T-helper 2 cell treated with Interferon-gamma antibody and Interleukin-4, amounts not matched to agents 5 μg/mL and 100 μg/mL, for 36 hours (primary cell): Measurements from ENCODE around the gene NUFIP2.
"Not testable (repeated sequence)": the region's sequence is repeated elsewhere in the genome, so short reads cannot be mapped to it uniquely, and the experiment has no call there.

ENCODE experiments used
- DNase-seq: peaks from one replicate; pipeline ENCODE4 v3.0.0; 2021; ENCODE audit warnings: low spot score
- H3K27ac Mint-ChIP-seq: one replicate; pipeline ENCODE4 v1.8.0; 2021; ENCODE audit warnings: mild to moderate bottlenecking, mixed read lengths
- H3K27me3 Mint-ChIP-seq: one replicate; pipeline ENCODE4 v1.8.0; 2021; ENCODE audit warnings: low read depth, mixed read lengths
- H3K36me3 Mint-ChIP-seq: one replicate; pipeline ENCODE4 v1.8.0; 2021; ENCODE audit warnings: low read depth, mixed read lengths
- H3K4me1 Mint-ChIP-seq: one replicate; pipeline ENCODE4 v1.8.0; 2021; ENCODE audit warnings: low read depth, mixed read lengths
- H3K4me3 Mint-ChIP-seq: one replicate; pipeline ENCODE4 v1.8.0; 2022; ENCODE audit warnings: mild to moderate bottlenecking, moderate library complexity, mixed read lengths
- H3K9me3 Mint-ChIP-seq: one replicate; pipeline ENCODE4 v1.8.0; 2021; ENCODE audit warnings: mixed read lengths

Gene NUFIP2

DNA sequence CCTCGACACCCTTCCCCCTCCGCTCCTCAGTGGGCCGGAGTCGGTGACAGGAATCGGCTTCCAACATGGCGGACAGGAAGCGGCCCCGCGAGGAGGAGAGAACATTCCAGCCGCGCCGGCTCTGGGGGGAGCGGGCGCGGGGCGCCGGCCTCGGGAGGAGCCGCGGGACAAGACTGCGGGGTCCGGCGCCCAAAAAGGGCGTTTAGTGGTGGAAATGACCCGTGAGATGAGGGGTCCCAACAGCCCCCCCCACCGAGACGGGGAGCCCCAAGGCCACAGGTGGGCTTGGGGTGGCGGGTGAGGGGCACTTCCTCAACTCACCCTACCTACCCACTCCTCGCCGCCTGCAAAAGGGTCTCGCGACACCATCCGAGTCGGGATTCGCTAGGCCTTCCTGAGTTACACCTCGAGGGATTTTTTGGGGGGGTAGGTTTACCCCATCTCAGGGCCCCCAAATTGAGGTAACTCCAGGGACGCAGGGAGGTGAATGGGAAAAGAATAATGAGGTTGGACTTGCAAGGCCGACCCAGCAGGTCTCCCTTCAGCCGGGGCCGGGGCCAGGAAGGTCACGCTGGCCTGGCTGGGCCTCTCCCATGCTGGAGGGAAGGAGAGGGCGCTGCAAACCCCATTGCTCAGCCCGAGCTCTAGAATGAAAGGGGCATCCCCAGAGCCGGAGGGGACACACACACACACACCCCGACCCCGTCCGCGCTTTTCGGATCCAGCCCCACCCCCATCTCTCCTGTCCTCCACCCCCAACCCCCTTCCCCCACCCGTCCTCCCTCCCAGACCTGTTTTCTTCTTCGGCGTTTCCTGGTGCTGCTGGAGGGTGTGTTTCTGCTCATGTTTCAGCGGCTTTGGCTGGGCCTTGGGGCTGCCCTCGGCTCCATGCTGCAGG is 707 bp downstream of the NUFIP2 start:
- DNase-seq, result peak; percentile 65
- Mint-ChIP-seq H3K27me3 (peaks cover 3% of the 10 kb centered on the region), H3K4me3 (peak overlapping the region; percentile 100), H3K27ac (peak overlapping the region; percentile 99), H3K36me3 (peaks cover 39% of the 10 kb centered on the region), H3K4me1 (peaks cover 29% of the 10 kb centered on the region), H3K9me3 (no peaks in the 10 kb centered on the region)

DNA sequence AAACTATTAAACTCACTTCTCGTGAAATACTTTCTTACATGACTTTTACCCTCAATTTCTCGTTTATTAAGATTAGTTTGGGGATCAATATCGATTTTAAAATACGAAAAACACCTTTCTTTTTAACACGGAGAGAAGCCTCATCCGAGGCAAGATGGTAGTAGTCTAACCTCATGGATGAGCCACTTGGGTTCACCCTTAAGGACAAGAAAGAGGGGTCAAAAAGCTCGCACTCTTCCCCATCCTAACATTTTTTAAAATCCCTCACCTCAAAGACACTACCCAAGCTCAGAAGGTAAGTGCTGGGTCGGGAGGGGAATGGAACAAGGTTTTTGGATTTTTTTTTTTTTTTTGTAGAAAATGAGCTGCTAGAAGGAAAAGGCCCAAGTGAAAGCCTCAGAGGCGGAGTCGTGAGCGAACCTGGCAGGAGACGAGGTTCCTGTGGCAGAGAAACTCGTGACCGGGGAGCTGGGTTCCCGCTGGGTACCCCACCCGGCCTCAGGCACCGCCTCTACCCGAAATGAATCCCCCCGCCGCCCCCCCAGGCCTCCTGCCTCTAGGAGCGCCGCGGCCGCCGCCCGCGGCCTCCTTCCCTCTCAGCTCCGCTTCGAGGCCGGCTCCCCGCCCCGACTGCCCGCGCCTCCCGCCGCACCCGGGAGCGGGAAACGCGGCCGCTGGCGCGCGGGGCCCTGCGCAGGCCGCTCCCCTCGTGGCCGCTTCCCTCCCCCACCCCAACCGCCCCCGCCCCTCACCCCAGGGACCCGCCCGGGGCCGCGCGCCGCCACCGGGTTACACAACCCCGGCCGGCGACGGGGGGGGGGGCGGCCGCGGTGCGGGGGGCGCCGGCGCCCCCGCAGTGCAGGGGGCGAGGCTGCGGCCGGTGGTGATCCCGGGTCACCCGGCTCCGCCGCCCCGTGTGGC is 1.6 kb downstream of the NUFIP2 start:
- peak overlapping the region; percentile 100 for H3K4me3 Mint-ChIP-seq
- peaks cover 32% of the 10 kb centered on the region for H3K4me1 Mint-ChIP-seq
- peaks cover 47% of the 10 kb centered on the region for H3K36me3 Mint-ChIP-seq
- H3K27me3 Mint-ChIP-seq, result peaks cover 3% of the 10 kb centered on the region
- H3K9me3 Mint-ChIP-seq, result no peaks in the 10 kb centered on the region
- peak; percentile 47 for DNase-seq
- H3K27ac Mint-ChIP-seq, result peak overlapping the region; percentile 88

DNA sequence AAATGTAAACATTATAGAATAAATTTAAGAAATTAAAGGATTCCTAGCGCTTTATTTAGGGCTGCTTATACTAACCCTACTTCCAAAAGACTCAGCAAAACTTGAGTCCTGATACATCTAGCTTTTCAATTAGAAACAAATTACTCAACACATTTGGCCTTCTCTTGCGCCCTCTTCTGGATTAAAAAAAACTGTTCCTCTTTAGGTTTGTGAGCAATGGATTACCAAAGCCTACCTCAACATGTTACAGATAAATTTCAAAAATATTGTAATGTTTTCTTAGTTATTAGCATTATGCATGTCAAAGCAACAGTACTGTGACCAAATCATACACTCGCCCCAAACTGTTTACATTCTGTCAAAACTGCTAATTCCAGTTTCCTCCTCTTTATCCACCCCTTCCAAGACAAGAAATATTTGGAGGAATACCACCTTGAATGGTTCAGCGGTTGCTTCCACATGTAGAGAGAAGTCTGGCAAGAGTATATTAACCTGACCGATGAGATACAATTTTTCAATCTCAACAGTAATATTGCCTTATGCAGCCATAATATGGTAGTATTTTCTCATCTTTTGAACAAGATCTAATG is 2.7 kb downstream of the NUFIP2 start:
- peak; percentile 15 for DNase-seq
- H3K9me3 Mint-ChIP-seq, result no peaks in the 10 kb centered on the region
- H3K36me3 Mint-ChIP-seq, result peaks cover 58% of the 10 kb centered on the region
- H3K4me1 Mint-ChIP-seq, result peaks cover 40% of the 10 kb centered on the region
- peak overlapping the region; percentile 88 for H3K4me3 Mint-ChIP-seq
- H3K27ac Mint-ChIP-seq, result peak overlapping the region; percentile 72
- peaks cover 3% of the 10 kb centered on the region for H3K27me3 Mint-ChIP-seq

DNA sequence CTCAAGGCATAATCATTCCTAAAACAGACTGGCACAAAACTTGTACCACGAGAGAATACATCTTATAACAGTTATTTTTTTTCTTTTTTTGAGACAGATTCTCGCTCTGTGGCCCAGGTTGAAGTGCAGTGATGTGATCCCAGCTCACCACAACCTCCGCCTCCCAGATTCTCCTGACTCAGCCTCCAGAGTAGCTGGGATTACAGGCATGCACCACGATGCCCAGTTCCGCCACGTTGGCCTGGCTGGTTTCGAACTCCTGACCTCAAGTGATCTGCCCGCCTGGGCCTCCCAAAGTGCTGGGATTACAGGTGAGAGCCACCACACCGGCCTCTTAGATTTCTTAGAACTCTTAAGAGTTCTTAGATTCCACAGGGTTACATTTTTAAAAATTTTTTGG is 4.1 kb downstream of the NUFIP2 start:
- peaks cover 70% of the 10 kb centered on the region for H3K36me3 Mint-ChIP-seq
- no peak for DNase-seq
- H3K27ac Mint-ChIP-seq, result no peak overlapping the region
- H3K27me3 Mint-ChIP-seq, result peaks cover 3% of the 10 kb centered on the region
- H3K4me1 Mint-ChIP-seq, result peaks cover 37% of the 10 kb centered on the region
- H3K9me3 Mint-ChIP-seq, result no peaks in the 10 kb centered on the region
- H3K4me3 Mint-ChIP-seq, result peak overlapping the region; percentile 64

DNA sequence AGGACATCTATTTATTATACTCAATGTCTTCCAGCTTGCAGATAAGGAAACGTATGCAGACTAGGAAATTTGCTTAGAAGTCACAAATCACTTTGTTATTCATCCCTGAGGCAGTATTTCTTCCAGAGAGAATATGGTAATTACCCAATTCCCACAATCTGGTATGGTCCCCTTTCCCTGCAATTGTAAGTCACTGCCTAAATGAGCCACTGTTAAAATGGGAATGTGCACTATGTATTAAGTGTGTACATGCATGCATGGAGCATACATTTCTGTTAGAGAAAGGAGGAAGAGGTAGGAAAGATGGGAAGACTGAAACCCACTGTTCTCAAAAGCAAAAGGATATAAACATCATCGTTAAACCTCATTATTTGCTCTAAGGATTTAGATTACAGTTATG is 10.0 kb downstream of the NUFIP2 start:
- peaks cover 26% of the 10 kb centered on the region for H3K4me1 Mint-ChIP-seq
- DNase-seq, result no peak
- H3K36me3 Mint-ChIP-seq, result peaks cover 91% of the 10 kb centered on the region
- H3K9me3 Mint-ChIP-seq, result peaks cover 17% of the 10 kb centered on the region
- H3K4me3 Mint-ChIP-seq, result peak overlapping the region; percentile 24
- H3K27me3 Mint-ChIP-seq, result no peaks in the 10 kb centered on the region
- H3K27ac Mint-ChIP-seq, result no peak overlapping the region

DNA sequence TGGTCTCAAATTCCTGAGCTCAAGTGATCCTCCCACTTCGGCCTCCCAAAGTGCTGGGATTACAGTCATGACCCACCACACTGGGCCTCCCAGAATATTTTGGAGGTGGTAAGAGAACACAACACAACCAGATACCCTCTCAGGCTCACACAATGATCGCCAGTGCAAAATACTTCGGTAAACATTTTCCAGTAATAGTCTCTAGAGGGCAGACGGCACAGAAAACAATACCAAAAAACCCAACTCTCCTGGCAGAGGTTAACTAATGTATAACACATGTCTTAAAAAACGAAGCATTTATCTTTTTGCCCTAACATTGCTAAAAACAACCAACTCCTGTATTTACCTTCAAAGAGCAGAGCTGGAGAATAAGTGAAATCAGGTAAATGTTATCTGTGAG is 10.5 kb downstream of the NUFIP2 start:
- Mint-ChIP-seq H3K27ac (no peak overlapping the region), H3K36me3 (peaks cover 91% of the 10 kb centered on the region), H3K4me1 (peaks cover 24% of the 10 kb centered on the region)

DNA sequence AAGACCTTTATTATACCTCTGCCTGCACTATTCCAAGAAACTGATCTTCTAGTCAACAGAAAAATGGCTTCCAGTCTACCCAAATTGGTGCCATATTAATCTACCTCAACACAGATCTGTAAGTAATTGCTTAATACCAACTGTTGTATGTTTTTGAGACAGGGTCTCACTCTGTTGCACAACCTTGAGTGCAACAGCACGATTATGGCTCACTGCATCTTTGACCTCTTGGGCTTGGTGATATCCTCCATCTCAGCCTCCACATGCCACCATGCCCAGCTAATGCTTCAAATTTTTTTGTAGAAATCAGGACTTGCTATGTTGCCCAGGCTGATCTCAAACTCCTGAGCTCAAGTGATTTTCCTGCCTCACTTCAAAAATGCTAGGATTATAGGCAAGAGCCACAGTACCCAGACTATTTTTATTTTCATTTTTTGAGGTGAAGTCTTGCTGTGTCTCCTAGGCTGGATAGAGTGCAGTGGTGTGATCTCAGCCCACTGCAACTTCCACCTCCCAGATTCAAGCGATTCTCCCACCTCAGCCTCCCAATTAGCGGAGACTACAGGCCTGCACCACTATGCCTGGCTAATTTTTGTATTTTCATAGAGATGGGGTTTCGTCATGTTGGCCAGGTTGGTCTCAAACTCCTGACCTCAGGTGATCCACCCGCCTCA is 14.4 kb downstream of the NUFIP2 start:
- no peak overlapping the region for H3K4me3 Mint-ChIP-seq
- DNase-seq, result no peak
- H3K9me3 Mint-ChIP-seq, result peaks cover 23% of the 10 kb centered on the region
- peaks cover 31% of the 10 kb centered on the region for H3K4me1 Mint-ChIP-seq
- H3K27ac Mint-ChIP-seq, result no peak overlapping the region
- H3K27me3 Mint-ChIP-seq, result no peaks in the 10 kb centered on the region
- peaks cover 88% of the 10 kb centered on the region for H3K36me3 Mint-ChIP-seq

More for the DNA sequence above, 10.5 kb downstream of the NUFIP2 start:
- peaks cover 22% of the 10 kb centered on the region for H3K9me3 Mint-ChIP-seq
- no peaks in the 10 kb centered on the region for H3K27me3 Mint-ChIP-seq
- H3K4me3 Mint-ChIP-seq, result no peak overlapping the region
- no peak for DNase-seq

DNA sequence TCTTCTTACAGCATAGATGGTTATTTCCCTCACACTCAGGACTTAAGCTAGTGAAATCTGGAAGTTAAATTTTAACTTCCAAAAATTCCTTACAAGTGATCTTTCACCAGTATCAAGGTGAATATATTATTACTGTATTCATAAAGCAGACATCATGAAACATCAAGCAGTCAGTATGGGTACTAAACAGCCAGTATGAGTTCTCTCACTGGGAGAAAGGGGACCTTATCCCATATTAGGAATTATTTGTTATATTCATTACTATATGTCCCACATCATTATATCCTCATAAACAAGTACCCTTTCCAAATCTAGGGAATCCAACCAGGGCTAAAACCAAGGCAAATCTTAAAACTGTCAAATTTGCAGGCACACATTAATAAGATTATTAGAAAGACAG is 15.3 kb downstream of the NUFIP2 start:
- peaks cover 18% of the 10 kb centered on the region for H3K9me3 Mint-ChIP-seq
- no peak overlapping the region for H3K27ac Mint-ChIP-seq
- no peak overlapping the region for H3K4me3 Mint-ChIP-seq
- H3K36me3 Mint-ChIP-seq, result peaks cover 89% of the 10 kb centered on the region
- peaks cover 32% of the 10 kb centered on the region for H3K4me1 Mint-ChIP-seq
- H3K27me3 Mint-ChIP-seq, result no peaks in the 10 kb centered on the region
- no peak for DNase-seq

DNA sequence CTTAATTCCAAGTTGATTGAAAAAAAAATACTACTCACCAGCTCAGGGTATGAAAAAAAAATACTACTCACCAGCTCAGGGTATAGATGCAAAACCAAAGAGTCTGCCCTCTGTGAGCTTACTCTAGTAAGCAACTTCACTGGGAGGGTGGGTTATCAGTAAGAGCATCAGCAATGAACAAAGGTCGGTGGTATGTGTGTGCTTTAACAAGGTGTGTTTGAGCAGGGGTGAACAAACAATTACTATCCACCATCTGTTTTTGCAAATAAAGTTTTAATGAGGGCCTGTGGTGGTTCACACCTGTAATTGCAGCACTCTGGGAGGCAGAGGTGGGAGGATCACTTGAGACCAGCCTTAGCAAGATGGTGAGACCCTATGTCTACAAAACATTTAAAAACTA is 20.0 kb downstream of the NUFIP2 start:
- no peaks in the 10 kb centered on the region for H3K27me3 Mint-ChIP-seq
- H3K4me1 Mint-ChIP-seq, result peaks cover 29% of the 10 kb centered on the region
- H3K9me3 Mint-ChIP-seq, result peaks cover 5% of the 10 kb centered on the region
- no peak overlapping the region for H3K27ac Mint-ChIP-seq
- no peak overlapping the region for H3K4me3 Mint-ChIP-seq
- DNase-seq, result no peak
- peaks cover 68% of the 10 kb centered on the region for H3K36me3 Mint-ChIP-seq

DNA sequence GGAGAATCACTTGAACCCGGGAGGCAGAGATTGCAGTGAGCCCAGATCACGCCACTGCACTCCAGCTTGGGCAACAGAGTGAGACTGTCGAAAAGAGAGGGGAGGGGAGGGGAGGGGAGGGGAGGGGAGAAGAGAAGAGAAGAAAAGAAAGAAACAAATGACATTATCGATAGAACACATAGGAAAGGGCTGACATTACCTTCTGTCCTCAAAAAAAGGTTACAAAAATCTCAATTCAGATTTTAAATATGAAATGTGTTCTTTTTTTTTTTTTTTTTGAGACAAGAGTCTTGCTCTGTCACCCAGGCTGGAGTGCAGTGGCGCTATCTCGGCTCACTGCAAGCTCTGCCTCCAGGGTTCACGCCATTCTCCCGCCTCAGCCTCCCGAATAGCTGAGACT is 22.0 kb downstream of the NUFIP2 start:
- not testable (repeated sequence) for H3K27me3 Mint-ChIP-seq, H3K9me3 Mint-ChIP-seq, DNase-seq, H3K4me3 Mint-ChIP-seq, H3K27ac Mint-ChIP-seq
- Mint-ChIP-seq H3K36me3 (peaks cover 59% of the 10 kb centered on the region), H3K4me1 (peaks cover 27% of the 10 kb centered on the region)

DNA sequence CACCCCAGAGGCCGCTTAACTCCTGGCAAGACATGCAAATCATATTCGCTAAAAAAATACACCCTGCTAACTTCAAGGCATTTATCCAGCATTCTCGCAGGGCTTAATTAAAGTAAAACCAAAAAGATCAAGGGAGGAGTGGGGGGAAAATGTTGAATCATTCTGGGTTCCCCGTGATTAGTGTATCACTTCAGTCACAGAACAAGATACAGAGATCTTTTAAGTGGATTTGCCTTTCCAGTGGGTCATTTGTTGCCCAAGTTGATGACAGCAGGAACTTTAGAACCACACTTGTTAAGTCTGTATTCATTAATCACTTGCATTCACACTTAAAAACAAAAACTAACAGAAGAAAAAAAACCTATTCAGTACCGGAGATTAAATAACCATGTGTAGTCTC is 30.0 kb downstream of the NUFIP2 start:
- Mint-ChIP-seq H3K9me3 (no peaks in the 10 kb centered on the region), H3K27me3 (no peaks in the 10 kb centered on the region), H3K36me3 (peaks cover 62% of the 10 kb centered on the region), H3K4me3 (no peak overlapping the region), H3K27ac (no peak overlapping the region), H3K4me1 (peaks cover 22% of the 10 kb centered on the region)
- DNase-seq, result no peak

DNA sequence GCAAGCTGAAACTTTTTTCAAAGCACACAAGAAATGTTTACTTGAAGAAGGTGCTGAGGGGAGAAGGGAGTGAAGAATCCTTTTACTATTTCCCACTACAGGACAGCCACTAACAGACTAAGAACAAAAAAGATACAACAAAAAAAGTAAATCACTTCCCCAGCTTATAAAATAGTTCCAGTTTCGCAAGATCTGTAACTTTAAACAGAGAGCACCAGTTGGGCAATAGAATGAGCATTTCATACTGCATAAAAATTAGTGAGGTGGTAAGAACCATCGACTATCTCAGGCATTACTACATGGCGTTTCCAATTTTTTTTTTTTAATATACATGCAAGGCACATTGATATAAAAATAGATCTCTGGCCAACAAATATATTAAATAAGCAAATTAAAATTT is 36.2 kb downstream of the NUFIP2 start:
- Mint-ChIP-seq H3K4me3 (no peak overlapping the region), H3K4me1 (peaks cover 17% of the 10 kb centered on the region), H3K36me3 (peaks cover 35% of the 10 kb centered on the region), H3K27ac (no peak overlapping the region), H3K9me3 (no peaks in the 10 kb centered on the region), H3K27me3 (no peaks in the 10 kb centered on the region)
- DNase-seq, result no peak

DNA sequence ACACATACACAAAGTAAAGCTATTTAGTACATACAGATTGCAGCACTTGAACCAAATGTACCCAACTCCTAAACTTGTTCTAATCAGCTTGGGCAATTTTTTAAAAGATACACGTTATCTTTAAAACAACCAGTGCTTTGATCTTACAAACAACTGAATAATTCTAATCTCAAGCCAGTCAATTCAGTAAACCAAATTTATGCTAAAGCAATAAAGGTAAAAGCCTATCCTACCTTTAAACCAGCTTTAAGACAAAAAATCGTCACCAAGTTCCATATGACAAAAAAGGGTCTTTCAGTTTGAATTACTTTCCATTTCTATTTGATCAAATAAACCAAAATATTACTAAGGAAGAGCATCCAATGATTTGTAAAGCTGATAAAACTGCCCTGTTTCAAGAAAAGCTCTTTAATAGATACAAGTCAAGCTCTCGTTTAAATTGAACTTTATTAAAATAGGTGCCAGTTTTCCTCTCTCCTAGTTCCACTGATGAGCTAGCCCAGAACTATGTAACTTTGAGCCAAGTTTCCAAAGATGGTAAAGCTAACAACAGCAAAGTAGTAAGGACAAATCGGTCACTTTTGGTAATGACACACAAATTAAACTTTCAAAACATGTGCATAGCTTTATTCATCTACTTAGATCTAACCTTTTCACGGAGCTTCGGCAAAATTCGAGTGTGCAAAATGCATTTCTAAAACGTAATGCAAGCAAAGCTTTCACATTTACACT is 37.0 kb downstream of the NUFIP2 start:
- Mint-ChIP-seq H3K27me3 (no peaks in the 10 kb centered on the region), H3K4me3 (no peak overlapping the region), H3K4me1 (peaks cover 17% of the 10 kb centered on the region), H3K27ac (no peak overlapping the region), H3K9me3 (no peaks in the 10 kb centered on the region), H3K36me3 (peaks cover 31% of the 10 kb centered on the region)
- DNase-seq, result no peak
